Activated CD8-positive, alpha-beta memory T cell treated with anti-CD3 and anti-CD28 coated beads for 4 hours (primary cell): ENCODE data around the gene DRAP1.
"Not testable (repeated sequence)": the region's sequence is repeated elsewhere in the genome, so short reads cannot be mapped to it uniquely, and the experiment has no call there.

ENCODE experiments used
- DNase-seq, 2 donors: peaks; one replicate each; pipeline ENCODE4 v3.0.0-alpha.2; 2020; ENCODE audit warnings: low read depth in 2 of 2

Gene DRAP1

DNA sequence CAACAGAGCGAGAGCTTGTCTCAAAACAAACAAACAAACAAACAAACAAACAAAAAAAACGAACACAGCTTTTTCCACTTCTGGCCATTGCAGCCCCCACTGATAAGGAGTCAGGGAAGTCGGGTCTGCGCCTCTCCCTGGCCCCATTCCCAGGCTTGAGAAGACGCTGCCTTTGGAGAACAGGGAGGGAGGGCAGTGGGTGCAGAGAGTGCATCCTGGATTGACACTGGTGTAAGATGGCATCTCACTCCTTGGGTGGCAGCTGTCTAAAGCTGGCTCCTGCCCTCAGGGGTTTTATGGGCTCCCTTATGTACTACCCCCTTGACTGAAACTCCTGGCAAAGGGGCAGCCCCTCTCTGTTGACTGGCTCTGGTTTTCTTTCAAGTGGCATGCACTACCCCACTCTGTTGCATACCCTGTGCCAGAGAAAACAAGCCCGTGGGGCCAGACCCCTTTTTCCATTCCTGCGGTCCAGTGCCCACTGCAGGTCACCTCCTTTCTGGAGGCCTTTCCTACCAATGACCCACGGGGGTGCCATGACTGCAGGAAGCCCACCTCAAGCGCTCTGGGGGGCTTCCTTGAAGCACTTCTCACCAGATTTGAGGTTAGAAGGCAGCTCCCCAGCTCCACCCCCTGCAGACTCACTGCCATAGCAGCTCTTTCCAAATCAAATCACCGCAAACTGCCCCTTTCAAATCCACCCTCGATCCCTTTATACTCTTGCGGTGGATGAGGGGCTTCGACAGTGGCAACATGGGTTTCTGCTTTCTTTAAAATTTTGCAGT lies 12.7 kb downstream of the DRAP1 start:
- DNase-seq, result no peak

DNA sequence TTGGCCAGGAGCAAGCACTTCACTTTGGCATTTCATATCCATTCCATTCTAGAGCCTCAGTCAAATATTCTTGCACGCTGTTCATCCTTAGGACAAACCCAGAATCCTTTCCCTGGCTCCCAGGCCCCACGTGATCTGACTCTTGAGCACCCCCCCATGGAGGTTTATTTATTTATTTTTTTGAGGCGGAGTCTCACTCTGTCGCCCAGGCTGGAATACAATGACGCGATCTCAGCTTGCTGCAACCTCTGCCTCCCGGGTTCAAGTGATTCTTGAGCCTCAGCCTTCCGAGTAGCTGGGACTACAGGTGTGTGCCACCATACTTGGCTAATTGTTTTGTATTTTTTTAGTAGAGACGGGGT lies 13.3 kb downstream of the DRAP1 start:
- DNase-seq, result no peak

DNA sequence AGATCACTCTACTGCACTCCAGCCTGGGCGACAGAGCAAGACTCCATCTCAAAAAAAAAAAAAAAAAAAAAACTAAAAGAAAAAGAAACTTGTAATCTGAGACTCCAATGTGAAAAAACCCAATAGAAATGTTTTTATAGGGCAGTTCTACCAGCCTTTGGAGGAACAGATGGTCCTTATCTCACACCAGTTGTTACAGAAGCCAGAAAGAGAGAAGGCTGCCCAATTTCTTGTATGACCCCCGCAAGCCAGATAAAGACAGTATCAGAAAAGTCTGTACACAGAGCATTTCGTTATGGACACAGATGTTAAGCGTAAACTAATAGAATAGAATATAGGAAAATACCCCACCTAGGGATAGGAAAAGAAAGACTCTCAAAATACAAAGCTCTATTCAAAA lies 14.8 kb downstream of the DRAP1 start:
- DNase-seq, result no peak

DNA sequence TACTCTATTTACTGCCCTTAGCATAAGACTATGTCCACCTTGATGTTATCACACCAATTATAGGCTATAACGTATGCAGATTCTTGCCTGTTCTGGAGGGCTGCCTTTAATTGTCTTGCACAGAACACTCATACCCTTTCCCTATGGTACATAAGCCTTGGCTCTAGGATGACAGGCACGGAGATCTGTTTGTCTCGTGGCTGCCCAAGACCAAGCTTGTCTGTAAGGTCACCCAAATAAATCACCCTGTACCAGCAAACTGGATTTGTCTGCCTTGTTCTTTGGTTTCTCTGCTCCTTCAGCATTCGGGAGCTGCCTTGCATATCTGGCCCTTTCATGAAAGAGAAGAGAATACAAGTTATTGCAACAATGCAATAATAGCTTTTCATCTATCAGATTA lies 18.5 kb downstream of the DRAP1 start:
- no peak for DNase-seq

DNA sequence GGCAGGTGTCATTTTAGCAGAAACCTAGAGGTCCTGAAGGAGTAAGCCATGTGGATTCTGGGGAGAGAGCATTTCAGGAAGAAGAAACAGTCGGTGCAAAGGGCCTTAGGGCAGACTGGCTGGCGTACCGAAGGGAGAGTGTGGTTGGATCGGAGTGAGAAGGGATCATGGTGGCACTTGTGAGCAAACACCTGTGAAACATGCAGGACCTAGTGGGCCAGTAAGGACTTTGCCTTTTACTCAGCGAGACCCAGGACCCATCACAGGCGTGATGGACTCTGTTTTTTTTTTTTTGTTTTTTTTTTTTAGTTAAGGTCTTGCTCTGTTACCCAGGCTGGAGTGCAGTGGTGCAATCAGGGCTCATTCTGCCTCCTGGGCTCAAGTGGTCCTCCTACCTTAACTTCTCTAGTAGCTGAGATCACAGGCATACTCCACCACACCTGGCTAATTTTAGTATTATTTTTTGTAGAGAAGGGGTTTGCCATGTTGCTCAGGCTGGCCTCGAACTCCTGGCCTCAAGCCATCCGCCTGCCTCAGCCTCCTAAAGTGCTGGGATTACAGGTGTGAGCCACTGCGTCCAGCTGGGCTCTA lies 22.6 kb downstream of the DRAP1 start:
- no peak for DNase-seq

DNA sequence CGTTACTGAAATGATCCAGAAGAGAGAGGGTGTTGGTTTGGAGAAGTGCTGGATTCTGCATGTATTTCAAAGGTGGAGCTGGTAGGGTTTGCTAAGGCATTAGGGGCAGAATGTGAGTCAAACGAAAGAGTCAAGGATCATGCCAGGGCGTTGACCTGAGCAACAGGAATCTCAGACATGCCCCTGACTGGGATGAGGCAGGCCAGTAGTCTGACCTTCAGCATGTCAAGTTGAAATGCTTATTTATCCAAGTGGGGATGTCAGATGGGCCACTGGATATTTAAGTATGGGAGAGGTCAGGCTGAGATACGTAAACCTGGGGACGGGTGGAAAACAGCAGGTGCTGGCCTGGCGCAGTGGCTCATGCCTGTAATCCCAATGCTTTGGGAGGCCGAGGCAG lies 23.3 kb downstream of the DRAP1 start:
- no peak for DNase-seq

DNA sequence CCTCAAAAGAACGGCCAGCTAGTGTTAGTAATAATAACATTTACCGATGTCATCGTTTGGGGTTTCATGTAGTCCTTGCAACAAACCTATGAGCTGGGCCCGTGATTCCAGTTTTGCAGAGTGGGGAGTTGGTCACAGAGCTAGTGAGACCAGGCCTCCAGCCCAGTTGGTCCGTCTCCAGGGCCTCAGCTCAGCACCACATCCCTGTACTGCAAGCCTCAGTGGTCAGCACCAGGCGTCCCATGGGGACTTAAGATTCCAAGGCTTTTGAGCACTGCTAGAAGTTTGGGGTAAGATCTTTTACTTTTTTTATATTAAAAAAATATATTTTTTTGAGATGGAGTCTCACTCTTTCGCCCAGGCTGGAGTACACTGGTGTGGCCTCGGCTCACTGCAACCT lies 25.0 kb downstream of the DRAP1 start:
- no peak for DNase-seq

DNA sequence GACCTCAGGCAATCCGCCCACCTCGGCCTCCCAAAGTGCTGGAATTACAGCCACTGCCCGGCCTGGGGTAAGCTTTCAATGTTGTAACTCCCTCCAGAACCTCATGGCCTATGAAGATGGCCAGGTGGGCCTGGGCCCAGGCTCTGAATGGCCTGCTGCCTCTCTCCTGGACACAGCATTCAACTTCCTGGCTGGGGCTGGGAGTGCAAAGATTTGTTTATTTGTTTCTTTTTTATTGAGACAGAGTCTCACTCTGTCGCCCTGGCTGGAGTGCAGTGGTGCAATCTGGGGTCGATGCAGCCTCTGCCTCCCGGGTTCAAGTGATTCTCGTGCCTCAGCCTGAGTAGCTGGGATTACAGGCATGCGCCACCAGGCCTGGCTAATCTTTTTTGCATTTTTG lies 25.5 kb downstream of the DRAP1 start:
- DNase-seq, result no peak

DNA sequence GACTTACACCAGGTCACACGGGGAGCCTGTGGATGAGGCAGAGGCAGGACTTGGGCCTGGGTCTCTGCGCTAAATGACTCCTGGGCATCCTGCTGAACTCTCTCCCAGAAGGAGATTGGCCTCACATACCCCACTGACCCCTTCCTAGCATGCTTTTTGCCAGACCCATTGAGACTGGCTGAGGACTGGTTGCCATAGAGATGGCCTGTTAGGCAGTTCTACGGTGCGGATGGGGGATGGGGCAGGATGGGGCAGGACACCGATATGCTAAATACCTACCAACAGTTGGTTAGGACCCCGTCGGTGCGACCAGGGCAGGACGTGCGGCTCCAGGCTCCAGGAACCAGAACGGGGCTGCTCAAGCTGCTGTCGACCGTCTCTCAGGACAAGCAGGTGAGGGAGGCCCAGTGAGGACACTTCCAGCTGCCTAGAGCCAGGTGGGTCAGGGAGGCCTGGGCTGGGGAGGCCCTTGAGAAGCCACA lies 26.2 kb downstream of the DRAP1 start, which contains the start of gene TSGA10IP:
Gene TSGA10IP (plus strand): TSS at position 51 of the 482 bp plus-strand sequence. CDS start 196 bp downstream, at position 247.
- no peak for DNase-seq

DNA sequence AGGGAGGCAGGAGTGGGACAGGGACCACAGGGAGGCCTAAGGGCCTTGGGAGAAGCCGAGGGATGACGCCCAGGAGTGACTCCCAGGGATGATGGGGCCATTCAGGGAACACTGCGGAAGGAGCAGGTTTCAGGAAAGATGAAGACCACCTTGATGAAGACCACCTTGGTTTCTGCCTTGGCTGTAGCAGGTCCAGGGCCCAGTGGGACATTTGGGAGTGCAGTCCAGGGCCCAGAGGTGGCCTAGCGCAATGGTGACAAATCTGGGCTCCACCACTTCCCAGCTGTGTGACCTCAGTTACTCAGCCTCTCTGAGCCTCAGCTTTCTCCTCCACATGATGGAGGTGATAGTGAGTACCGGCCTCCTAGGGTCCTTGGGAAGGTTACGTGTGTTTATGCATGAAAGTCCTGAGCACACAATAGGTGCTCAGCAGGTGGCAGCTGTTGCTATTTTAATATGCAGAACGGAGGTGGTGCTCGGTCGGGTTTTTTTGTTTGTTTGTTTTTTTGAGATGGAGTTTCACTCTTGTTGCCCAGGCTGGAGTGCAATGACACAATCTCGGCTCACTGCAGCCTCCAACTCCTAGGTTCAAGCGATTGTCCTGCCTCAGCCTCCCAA lies 26.8 kb downstream of the DRAP1 start:
- no peak for DNase-seq

DNA sequence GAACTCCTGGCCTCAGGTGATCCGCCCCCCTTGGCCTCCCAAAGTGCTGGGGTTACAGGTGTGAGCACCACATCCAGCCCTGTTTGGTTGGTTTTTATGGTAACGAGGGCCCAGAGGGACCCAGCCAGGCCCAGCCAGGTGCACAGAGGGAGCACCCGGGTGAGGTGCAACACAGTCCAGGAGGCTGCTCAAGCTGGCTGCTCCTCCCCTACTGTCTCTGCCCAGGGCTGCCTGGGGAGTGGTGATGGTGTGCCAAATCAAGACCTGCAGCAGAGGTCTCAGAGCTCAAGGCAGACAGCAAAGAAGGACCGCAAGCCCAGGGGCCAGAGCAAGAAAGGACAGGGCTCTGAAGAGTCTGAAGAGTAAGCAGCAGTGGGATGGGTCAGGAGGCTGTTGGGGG lies 27.4 kb downstream of the DRAP1 start:
- no peak for DNase-seq

DNA sequence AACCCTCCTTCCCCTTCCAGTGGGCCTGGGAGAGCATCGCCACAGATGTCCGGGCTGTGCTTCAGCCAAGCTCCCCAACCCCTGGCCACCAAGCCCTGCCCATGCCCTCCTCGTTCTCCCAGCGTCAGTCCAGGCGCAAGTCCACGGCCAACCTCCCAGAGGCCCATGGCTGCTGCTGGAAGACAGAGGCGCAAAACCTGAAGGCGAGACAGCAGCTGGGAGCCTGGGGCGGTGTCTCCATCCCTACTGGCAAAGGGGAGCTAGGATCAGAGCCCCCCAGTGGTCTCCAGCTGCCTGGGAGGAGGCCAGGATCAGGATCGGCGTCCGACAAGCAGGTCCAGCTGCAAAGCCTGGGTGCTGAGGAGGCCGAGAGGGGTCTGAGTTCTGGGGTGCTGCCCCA lies 27.9 kb downstream of the DRAP1 start:
- no peak for DNase-seq

DNA sequence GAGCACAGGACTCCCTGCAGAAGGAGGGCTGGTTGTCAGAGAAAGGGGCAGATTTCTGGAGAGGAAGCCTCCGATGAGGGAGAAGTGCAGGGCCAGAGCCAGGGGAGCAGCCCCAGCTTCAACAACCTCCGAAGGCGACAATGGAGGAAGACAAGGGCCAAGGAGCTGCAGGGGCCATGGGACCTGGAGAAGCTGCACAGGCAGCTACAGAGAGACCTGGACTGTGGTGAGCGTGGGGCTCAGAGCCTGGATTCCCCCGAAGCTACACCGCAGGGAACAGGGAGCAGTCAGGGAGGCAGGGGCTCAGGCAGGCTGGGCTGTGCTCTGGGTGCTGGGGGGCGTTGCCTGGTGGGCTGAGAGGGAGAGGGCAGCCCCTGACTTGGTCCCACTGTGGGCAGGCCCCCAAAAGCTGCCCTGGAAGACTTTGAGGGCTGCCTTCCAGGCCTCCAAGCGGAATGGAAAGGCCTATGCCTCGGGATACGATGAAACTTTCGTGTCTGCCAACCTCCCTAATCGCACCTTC lies 28.4 kb downstream of the DRAP1 start:
- no peak for DNase-seq

DNA sequence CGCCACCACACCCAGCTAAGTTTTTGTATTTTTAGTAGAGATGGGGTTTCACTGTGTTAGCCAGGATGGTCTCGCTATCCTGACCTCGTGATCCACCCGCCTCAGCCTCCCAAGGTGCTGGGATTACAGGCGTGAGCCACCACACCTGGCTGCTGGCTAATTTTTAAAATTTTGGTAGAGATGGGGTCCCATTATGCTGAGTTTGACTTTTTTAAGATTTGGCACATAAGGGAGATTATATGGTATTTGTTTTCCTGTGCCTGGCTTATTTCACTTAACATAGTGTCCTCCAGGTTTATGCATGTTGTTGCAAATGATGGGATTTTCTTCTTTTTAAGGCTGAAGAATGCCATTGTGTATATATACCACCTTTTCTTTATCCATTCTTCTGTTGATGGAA lies 31.5 kb downstream of the DRAP1 start:
- DNase-seq, result not testable (repeated sequence)

DNA sequence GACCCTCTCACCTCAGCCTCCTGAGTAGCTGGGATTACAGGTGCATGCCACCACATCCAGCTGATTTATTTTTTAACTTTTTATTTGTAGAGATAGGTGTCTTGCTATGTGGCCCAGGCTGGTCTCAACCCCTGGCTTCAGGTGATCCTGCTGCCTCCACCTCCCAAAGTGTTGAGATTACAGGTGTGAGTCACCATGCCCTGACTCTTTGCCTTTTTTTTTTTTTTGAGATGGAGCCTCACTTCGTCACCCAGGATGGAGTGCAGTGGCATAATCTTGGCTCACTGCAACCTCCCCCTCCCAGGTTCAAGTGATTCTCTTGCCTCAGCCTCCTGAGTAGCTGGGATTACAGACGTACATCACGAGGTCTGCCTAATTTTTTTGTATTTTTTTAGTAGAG lies 32.4 kb downstream of the DRAP1 start:
- not testable (repeated sequence) for DNase-seq

DNA sequence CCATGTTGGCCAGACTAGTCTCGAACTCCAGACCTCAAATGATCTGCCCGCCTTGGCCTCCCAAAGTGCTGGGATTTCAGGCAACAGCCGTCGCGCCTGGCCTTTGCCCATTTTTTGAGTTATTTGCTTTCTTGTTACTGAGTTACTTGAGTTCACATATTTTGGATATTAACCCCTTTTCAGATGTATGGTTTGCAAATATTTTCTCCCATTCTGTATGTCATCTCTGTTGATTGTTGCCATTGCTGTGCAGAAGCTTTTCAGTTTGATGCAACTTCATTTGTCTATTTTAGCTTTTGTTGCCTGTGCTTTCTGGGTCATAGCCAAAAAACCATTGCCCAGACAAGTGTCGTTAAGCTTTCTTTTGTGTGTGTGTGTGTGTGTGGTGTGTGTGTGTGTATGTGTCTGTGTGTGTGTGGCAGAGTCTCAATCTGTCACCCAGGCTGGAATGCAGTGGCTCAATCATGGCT lies 32.9 kb downstream of the DRAP1 start:
- DNase-seq, result no peak

DNA sequence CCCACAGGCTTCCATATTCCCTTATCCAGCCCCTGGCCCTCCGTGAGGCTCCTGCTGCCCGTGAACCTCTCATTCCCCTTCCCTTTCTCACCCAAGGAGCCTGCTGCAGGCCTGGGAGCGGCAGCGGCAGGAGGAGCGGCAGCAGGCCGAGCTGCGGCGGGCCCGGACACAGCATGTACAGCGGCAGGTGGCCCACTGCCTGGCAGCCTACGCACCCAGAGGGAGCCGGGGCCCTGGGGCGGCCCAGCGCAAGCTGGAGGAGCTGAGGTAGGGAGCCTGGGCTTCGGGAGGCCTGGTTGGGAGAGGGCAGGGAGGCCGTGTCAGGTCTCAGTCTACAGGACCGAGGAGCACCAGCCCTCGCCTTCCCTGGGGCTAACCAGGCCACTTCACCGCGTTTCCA lies 34.2 kb downstream of the DRAP1 start:
- DNase-seq, result no peak

DNA sequence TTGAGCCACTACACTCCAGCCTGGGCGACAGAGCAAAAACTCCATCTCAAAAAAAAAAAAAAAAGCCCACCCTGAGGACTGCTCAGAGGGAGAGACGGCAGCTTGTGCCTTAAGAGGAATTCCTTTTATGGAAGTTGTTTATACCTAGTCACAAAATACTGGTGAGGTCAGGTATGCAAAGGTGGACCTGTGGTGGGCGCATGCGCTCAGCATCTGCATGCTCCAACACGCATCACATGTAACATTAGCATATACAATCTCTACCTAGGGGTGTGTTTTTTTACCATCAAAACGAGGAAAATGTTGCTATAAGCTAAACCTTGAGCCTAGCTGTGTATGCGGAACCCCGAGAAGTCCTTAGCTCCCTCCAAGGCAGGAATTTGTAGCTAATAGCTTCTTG lies 35.5 kb downstream of the DRAP1 start:
- no peak for DNase-seq

DNA sequence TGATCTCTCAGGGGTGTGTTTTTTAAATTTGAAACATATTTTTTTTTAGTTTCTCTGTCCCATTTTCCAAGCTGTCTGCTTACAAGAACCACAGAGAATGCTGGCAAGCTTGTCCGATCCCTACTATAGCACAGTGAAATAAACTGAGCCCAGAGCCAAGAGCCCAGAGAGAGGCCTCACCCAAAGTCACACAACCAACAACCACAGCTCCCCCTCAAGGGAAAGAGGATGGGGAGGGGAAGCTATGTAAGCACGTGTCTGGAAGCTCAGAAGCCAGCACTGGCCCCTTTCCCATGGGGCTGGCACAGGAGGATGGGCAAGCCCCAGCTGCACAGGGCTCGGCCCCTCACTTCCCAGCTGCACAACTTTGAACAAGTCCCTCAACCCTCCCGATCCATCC lies 39.1 kb downstream of the DRAP1 start:
- no peak for DNase-seq

DNA sequence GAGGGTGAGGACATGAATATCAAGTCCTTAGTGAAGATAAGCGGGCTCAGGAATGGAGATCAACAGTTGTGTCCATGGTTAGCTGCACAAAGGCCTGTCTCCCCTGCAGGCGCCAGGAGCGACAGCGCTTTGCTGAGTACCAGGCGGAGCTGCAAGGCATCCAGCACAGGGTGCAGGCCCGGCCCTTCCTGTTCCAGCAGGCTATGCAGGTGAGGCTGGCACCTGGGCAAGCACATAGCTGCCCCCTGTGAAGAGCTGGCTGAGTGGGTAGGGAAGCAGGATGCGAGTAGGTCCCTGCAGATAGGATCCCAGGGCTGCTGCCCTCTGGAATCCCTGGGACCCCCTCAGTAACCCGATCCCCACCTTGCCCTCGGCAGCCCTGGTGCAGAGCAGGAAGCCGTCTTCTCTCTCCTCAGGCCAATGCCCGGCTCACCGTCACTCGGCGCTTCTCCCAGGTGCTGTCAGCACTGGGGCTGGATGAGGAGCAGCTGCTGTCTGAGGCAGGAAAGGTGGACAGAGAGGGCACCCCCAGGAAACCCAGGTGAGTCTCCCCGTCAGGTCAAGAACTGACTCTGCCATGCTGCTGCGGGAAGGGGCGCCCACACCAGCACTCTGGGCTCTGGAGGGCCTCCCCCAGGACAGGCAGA lies 39.7 kb downstream of the DRAP1 start:
- no peak for DNase-seq

DNA sequence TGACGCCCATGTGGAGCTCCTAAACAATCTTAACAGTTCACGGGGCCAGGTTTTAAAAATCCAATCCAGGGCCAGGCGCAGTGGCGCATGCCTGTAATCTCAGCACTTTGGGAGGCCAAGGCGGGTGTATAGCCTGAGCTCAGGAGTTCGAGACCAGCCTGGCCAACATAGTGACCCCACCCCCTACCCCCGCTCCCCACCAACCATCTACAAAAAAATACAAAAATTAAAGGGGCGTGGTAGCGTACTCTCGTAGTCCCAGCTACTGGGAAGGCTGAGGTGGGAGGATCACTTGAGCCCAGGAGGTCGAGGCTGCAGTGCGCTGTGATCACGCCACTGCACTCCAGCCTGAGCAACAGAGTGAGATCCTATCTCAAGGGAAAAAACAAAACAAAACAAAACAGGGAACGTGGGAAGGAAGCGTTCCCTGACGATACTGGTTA lies 41.6 kb downstream of the DRAP1 start:
- DNase-seq, result no peak
